ENCODE measurements around the gene DIO1. TPM values are rescaled to one million over a fixed set of nuclear protein-coding genes. Genes with fewer than 3 reads are reported as not detected.

The DIO1 gene
- total RNA-seq, 1 donor: not detected

DNA sequence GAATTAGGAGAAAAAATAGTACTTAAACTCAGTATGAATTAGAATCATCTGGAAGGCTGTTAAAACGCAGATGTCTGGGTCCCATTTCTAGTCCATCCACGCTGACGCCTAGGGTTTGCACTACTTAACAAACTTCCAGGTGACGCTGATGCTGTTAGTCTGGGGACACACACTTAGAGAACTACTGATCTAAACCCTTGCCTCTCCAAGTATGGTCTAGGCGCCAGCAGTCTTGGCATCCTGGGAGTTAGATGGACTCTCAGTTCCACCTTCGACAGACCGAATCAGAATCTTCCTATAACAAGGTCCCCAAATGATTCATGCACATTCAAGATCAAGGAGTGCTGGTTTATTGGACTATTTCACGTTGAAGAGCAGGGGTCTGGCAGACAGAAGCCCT is 11.5 kb downstream of the DIO1 start:
- no peak overlapping the region for H3K4me3 ChIP-seq (ENCODE audit: low read depth, low read length)
- DNase-seq (ENCODE audit: low read depth): no peak
- no peak for TF ChIP-seq CTCF (IDR thresholded peaks at IDR 0.05; ENCODE audit: insufficient read depth, low read length)

DNA sequence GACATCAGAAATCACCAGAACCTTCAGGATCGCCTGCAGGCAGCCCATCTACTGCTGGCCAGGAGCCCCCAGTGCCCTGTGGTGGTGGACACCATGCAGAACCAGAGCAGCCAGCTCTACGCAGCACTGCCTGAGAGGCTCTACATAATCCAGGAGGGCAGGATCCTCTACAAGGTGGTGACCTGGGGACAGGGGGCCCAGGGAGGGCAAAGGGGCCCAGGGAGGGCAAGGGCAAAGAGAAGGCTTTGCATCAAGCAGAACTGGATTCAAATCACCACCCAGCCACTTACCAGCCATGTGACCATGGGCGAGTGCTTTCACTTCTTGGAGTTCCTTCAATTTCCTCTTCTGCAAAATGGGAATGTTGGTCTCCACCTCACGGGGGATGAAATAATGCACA is 12.1 kb downstream of the DIO1 start:
- TF ChIP-seq CTCF (IDR thresholded peaks at IDR 0.05; ENCODE audit: insufficient read depth, low read length): no peak
- DNase-seq (ENCODE audit: low read depth): no peak
- H3K4me3 ChIP-seq (ENCODE audit: low read depth, low read length): no peak overlapping the region

GRCh38 chr1:53909946-53910345 is 16.0 kb downstream of the DIO1 start:
- H3K4me3 ChIP-seq (ENCODE audit: low read depth, low read length): no peak overlapping the region
- no peak for TF ChIP-seq CTCF (IDR thresholded peaks at IDR 0.05; ENCODE audit: insufficient read depth, low read length)
- DNase-seq (ENCODE audit: low read depth): no peak

DNA sequence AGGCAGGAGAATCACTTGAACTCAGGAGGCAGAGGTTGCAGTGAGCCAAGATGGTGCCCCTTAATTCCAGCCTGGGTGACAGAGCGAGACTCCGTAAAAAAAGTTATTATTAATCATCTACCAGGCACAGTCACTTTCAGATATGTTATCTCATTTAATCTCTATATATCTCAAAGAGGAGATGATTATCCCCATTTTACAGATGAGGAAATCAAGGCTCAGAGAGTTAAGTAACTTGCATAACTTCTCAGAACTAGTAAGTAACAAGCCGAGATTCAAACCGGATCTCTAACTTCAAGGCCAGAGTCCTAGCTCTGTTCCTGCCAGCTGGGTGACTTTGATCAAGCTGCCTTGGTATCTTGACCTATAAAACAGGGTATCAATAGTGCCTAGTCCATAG is 17.5 kb downstream of the DIO1 start:
- no peak overlapping the region for H3K4me3 ChIP-seq (ENCODE audit: low read depth, low read length)
- no peak for TF ChIP-seq CTCF (IDR thresholded peaks at IDR 0.05; ENCODE audit: insufficient read depth, low read length)
- DNase-seq (ENCODE audit: low read depth): no peak

- no peak for DNase-seq (ENCODE audit: low read depth)
- no peak for TF ChIP-seq CTCF (IDR thresholded peaks at IDR 0.05; ENCODE audit: insufficient read depth, low read length)
- H3K4me3 ChIP-seq (ENCODE audit: low read depth, low read length): no peak overlapping the region
These were observed 19.5 kb downstream of the DIO1 start for GRCh38 chr1:53913352-53914033.

GRCh38 chr1:53918343-53918742 is 24.4 kb downstream of the DIO1 start:
- H3K4me3 ChIP-seq (ENCODE audit: low read depth, low read length): no peak overlapping the region
- DNase-seq (ENCODE audit: low read depth): no peak
- TF ChIP-seq CTCF (IDR thresholded peaks at IDR 0.05; ENCODE audit: insufficient read depth, low read length): no peak

DNA sequence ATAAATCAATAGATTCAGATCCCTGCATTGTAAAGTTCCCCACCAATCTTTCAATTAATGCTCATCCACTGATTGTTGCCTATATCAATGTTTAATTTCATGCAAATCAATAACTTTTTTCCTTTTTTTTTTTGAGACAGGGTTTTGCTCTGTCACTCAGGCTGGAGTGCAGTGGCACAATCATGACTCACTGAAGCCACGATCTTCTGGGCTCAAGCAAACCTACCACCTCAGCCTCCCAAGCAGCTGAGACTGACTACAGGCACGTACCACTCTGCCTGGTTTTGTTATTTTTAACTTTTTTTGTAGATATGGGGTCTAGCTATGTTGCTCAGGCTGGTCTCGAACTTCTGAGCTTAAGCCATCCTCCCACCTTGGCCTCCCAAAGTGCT is 25.7 kb downstream of the DIO1 start:
- DNase-seq (ENCODE audit: low read depth): no peak
- no peak for TF ChIP-seq CTCF (IDR thresholded peaks at IDR 0.05; ENCODE audit: insufficient read depth, low read length)
- H3K4me3 ChIP-seq (ENCODE audit: low read depth, low read length): no peak overlapping the region

Data from fibroblast of the aortic adventitia (primary cell).